OCI-LY1 (cell line): Measurements from ENCODE around the gene CNPY4.

Source experiments
- H2AFZ ChIP-seq: fragments of 200-600 bp; sonication (generic), shearing (Covaris generic); 2 replicates; pipeline ENCODE4 v1.6.0; 2014; ENCODE audit warnings: antibody characterized with exemption, mild to moderate bottlenecking, low read length
- H3F3A ChIP-seq: fragments of 200-600 bp; sonication (generic), shearing (Covaris generic); 2 replicates; pipeline ENCODE4 v1.6.0; 2014; ENCODE audit warnings: mild to moderate bottlenecking, antibody characterized with exemption, low read length, moderate library complexity; ENCODE audit not compliant: insufficient read depth
- H3K27ac ChIP-seq: fragments of 200-600 bp; sonication (generic); 2 replicates; pipeline ENCODE4 v1.5.1; 2014; ENCODE audit warnings: low read length, mixed run types, mild to moderate bottlenecking, low read depth; ENCODE audit not compliant: poor library complexity, severe bottlenecking
- H3K27me3 ChIP-seq: fragments of 200-600 bp; sonication (generic); 2 replicates; pipeline ENCODE4 v1.6.0; 2014; ENCODE audit warnings: antibody characterized with exemption, mild to moderate bottlenecking, low read length, moderate library complexity; ENCODE audit not compliant: insufficient read depth
- H3K36me3 ChIP-seq: fragments of 200-600 bp; sonication (generic); 2 replicates; pipeline ENCODE4 v1.6.1; 2014; ENCODE audit warnings: mild to moderate bottlenecking, antibody characterized with exemption, low read length, moderate library complexity, mixed read lengths; ENCODE audit not compliant: insufficient read depth
- H3K4me1 ChIP-seq: fragments of 200-600 bp; sonication (generic); 2 replicates; pipeline ENCODE4 v1.5.1; 2014; ENCODE audit warnings: mild to moderate bottlenecking, low read length, moderate library complexity; ENCODE audit not compliant: insufficient read depth, severe bottlenecking
- H3K4me2 ChIP-seq: fragments of 200-600 bp; sonication (generic), shearing (Covaris generic); 2 replicates; pipeline ENCODE4 v1.6.1; 2014; ENCODE audit warnings: low read length
- H3K4me3 ChIP-seq: fragments of 200-600 bp; sonication (generic); 2 replicates; pipeline ENCODE4 v1.5.1; 2014; ENCODE audit warnings: low read length, low read depth, mild to moderate bottlenecking, mixed read lengths; ENCODE audit not compliant: poor library complexity, severe bottlenecking
- H3K79me2 ChIP-seq: fragments of 200-600 bp; shearing (Covaris generic); 2 replicates; pipeline ENCODE4 v1.6.1; 2016; ENCODE audit warnings: mixed run types, low read length, mixed read lengths; ENCODE audit not compliant: insufficient read depth
- H3K9ac ChIP-seq: fragments of 200-600 bp; sonication (generic), shearing (Covaris generic); 2 replicates; pipeline ENCODE4 v1.6.1; 2014; ENCODE audit warnings: mild to moderate bottlenecking, low read length, mixed read lengths
- H3K9me2 ChIP-seq: fragments of 200-600 bp; sonication (generic), shearing (Covaris generic); 2 replicates; pipeline ENCODE4 v1.6.1; 2014; ENCODE audit warnings: low read depth, mild to moderate bottlenecking, low read length, mixed read lengths
- H3K9me3 ChIP-seq: fragments of 200-600 bp; shearing (Covaris generic); 2 replicates; pipeline ENCODE4 v1.6.1; 2014; ENCODE audit warnings: low read length, mixed read lengths
- H4K20me1 ChIP-seq: fragments of 200-600 bp; sonication (generic), shearing (Covaris generic); 2 replicates; pipeline ENCODE4 v1.6.0; 2016; ENCODE audit warnings: mild to moderate bottlenecking, low read length; ENCODE audit not compliant: insufficient read depth
- CTCF ChIP-seq: fragments of 200-600 bp; sonication (generic), shearing (Covaris generic); IDR thresholded peaks from 2 replicates; pipeline ENCODE4 v1.5.1; 2017; ENCODE audit warnings: mild to moderate bottlenecking, antibody characterized with exemption, low read length, moderate library complexity, mixed read lengths
- EZH2 ChIP-seq: fragments of 200-600 bp; sonication (generic), shearing (Covaris generic); IDR thresholded peaks from 2 replicates; pipeline ENCODE4 v1.8.0; 2017; ENCODE audit warnings: borderline replicate concordance, mixed run types, mild to moderate bottlenecking, antibody characterized with exemption, low read length, moderate library complexity, mixed read lengths

Gene CNPY4

GRCh38 chr7:100095289-100095688 is 24.1 kb upstream of the CNPY4 start:
- Histone ChIP-seq H4K20me1 (no peaks in the 10 kb centered on the region), H3K9me2 (no peaks in the 10 kb centered on the region), H3K4me3 (no peak overlapping the region), H3K4me1 (peaks cover 9% of the 10 kb centered on the region), H3K36me3 (peaks cover 100% of the 10 kb centered on the region), H2AFZ (no peak overlapping the region), H3K27me3 (no peaks in the 10 kb centered on the region), H3K79me2 (peaks cover 8% of the 10 kb centered on the region), H3K4me2 (no peak overlapping the region), H3K27ac (no peak overlapping the region), H3K9me3 (no peaks in the 10 kb centered on the region), H3K9ac (no peak overlapping the region), H3F3A (peaks cover 21% of the 10 kb centered on the region)
- TF ChIP-seq CTCF: no peak
- no peak for TF ChIP-seq EZH2

GRCh38 chr7:100095704-100096103 is 23.7 kb upstream of the CNPY4 start:
- H3K4me3 ChIP-seq: no peak overlapping the region
- TF ChIP-seq CTCF (no peak), EZH2 (no peak)
- H3K9me2 ChIP-seq: no peaks in the 10 kb centered on the region
- H3F3A ChIP-seq: peaks cover 17% of the 10 kb centered on the region; the same call in 1 of the 2 replicates
- no peaks in the 10 kb centered on the region for H3K27me3 ChIP-seq
- H4K20me1 ChIP-seq: no peaks in the 10 kb centered on the region
- H3K4me2 ChIP-seq: no peak overlapping the region
- H2AFZ ChIP-seq: no peak overlapping the region
- peaks cover 10% of the 10 kb centered on the region for H3K79me2 ChIP-seq
- peaks cover 97% of the 10 kb centered on the region for H3K36me3 ChIP-seq
- H3K4me1 ChIP-seq: peaks cover 7% of the 10 kb centered on the region
- no peaks in the 10 kb centered on the region for H3K9me3 ChIP-seq
- no peak overlapping the region for H3K9ac ChIP-seq
- no peak overlapping the region for H3K27ac ChIP-seq

GRCh38 chr7:100098913-100099312 is 20.5 kb upstream of the CNPY4 start:
- Histone ChIP-seq H3K4me1 (peaks cover 17% of the 10 kb centered on the region), H2AFZ (no peak overlapping the region), H3K9me3 (no peaks in the 10 kb centered on the region), H4K20me1 (no peaks in the 10 kb centered on the region), H3K4me3 (no peak overlapping the region), H3K27ac (no peak overlapping the region), H3K9me2 (no peaks in the 10 kb centered on the region), H3F3A (0 out of 2 replicates have a peak, but pooled peaks cover 5% of the 10 kb centered on the region), H3K9ac (no peak overlapping the region), H3K36me3 (peaks cover 69% of the 10 kb centered on the region), H3K79me2 (peaks cover 10% of the 10 kb centered on the region), H3K27me3 (no peaks in the 10 kb centered on the region), H3K4me2 (no peak overlapping the region)
- no peak for TF ChIP-seq EZH2
- TF ChIP-seq CTCF: no peak
